ENCODE measurements around the gene SLC26A1.

DNA sequence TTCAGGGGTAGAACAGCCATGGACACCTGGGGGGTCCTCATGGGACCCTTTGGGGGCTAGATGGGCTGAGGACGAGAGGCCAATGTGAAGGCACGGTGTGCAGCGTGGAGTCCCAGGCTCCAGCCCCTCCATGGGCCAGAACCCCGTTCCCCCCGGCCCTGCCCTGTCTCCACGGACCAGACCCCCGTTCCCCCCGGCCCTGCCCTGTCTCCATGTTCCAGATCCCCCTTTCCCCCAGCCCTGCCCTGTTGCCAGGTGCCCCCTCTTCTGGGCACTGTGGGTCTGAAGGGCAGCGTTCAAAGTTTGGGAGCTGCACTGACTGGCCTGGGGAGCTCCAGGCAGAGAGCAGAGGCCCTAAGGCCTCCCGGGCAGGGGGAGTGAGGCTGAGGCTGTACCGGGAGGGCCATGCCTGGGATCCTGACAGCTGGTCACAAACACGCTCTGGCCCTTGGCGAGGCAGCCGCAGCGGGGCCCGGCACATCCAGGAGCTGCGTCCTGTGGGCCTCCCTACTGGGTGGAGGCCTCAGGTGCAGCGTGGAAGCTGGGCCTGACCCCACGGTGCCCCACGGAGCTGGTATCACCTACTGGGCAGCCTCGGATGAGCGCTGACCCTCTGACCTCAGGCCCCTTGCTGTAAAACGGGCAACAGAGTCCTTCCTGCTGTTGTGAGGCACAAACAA lies 28.7 kb downstream of the SLC26A1 start:
- TF ChIP-seq CTCF (IDR thresholded peaks at IDR 0.05) (no peak), EP300 (IDR thresholded peaks at IDR 0.05) (no peak), POLR2A (IDR thresholded peaks at IDR 0.05) (no peak), POLR2AphosphoS5 (IDR thresholded peaks at IDR 0.05) (no peak)

Measured in gastroesophageal sphincter (tissue), 3 donors.